Osteoblast (primary cell): ENCODE results near the gene MLN. TPM values are rescaled to one million over a fixed set of nuclear protein-coding genes. Genes with fewer than 3 reads are reported as not detected.
A peak's percentile ranks its signal among the peaks of the same experiment; 100 is the strongest.

Experiments
- DNase-seq: peaks from one replicate; pipeline ENCODE4 v3.0.0; 2011; ENCODE audit warnings: low spot score, mixed read lengths; ENCODE audit not compliant: insufficient read length; ENCODE audit errors: missing footprints
- H2AFZ ChIP-seq: 2 replicates; pipeline ENCODE4 v1.6.0; 2011; ENCODE audit warnings: mild to moderate bottlenecking, low read length
- H3K27ac ChIP-seq: 2 replicates; pipeline ENCODE4 v1.5.1; 2011; ENCODE audit warnings: mild to moderate bottlenecking, low read depth, low read length, moderate library complexity
- H3K27me3 ChIP-seq: 2 replicates; pipeline ENCODE4 v1.6.0; 2012; ENCODE audit warnings: mild to moderate bottlenecking, control low read depth, inconsistent platforms, low read length, moderate library complexity; ENCODE audit not compliant: insufficient read depth
- H3K36me3 ChIP-seq: 2 replicates; pipeline ENCODE4 v1.5.1; 2011; ENCODE audit warnings: mild to moderate bottlenecking, low read length, control low read depth, moderate library complexity; ENCODE audit not compliant: insufficient read depth
- H3K4me1 ChIP-seq: 2 replicates; pipeline ENCODE4 v1.5.1; 2011; ENCODE audit warnings: mild to moderate bottlenecking, low read length, control low read depth, moderate library complexity; ENCODE audit not compliant: insufficient read depth
- H3K4me2 ChIP-seq: 2 replicates; pipeline ENCODE4 v1.6.0; 2011; ENCODE audit warnings: mild to moderate bottlenecking, low read length; ENCODE audit not compliant: insufficient read depth
- H3K4me3 ChIP-seq: fragments of 200-600 bp; sonication (generic); 3 replicates; pipeline ENCODE4 v1.5.1; 2012; ENCODE audit warnings: mild to moderate bottlenecking, low read length, inconsistent platforms; ENCODE audit not compliant: insufficient read depth
- H3K79me2 ChIP-seq: 2 replicates; pipeline ENCODE4 v1.6.0; 2012; ENCODE audit warnings: mild to moderate bottlenecking, low read length, control low read depth, inconsistent platforms; ENCODE audit not compliant: insufficient read depth
- H3K9me3 ChIP-seq: 2 replicates; pipeline ENCODE4 v1.5.1; 2011; ENCODE audit warnings: low read depth, low read length, control low read depth
- H4K20me1 ChIP-seq: 2 replicates; pipeline ENCODE4 v1.6.0; 2012; ENCODE audit warnings: mild to moderate bottlenecking, low read length, control low read depth; ENCODE audit not compliant: insufficient read depth
- total RNA-seq: library from RNA; depleted of rRNA; stranded (reverse); fragments of >200 nt; gene quantifications from 2 replicates; pipeline ENCODE4 v1.2.3, GENCODE V29; 2012
- TF ChIP-seq, protein P1 (sequence below): IDR thresholded peaks from 2 replicates; pipeline ENCODE4 v1.5.1; 2011; ENCODE audit warnings: mild to moderate bottlenecking, low read depth, low read length, moderate library complexity; ENCODE audit errors: extremely low read depth

MLN gene
- total RNA-seq, 1 donor = not detected

- DNase-seq = peak; percentile 44
- TF ChIP-seq, protein P1, sequence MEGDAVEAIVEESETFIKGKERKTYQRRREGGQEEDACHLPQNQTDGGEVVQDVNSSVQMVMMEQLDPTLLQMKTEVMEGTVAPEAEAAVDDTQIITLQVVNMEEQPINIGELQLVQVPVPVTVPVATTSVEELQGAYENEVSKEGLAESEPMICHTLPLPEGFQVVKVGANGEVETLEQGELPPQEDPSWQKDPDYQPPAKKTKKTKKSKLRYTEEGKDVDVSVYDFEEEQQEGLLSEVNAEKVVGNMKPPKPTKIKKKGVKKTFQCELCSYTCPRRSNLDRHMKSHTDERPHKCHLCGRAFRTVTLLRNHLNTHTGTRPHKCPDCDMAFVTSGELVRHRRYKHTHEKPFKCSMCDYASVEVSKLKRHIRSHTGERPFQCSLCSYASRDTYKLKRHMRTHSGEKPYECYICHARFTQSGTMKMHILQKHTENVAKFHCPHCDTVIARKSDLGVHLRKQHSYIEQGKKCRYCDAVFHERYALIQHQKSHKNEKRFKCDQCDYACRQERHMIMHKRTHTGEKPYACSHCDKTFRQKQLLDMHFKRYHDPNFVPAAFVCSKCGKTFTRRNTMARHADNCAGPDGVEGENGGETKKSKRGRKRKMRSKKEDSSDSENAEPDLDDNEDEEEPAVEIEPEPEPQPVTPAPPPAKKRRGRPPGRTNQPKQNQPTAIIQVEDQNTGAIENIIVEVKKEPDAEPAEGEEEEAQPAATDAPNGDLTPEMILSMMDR = no peak
- no peaks in the 10 kb centered on the region for H3K9me3 ChIP-seq
Measured at GRCh38 chr6:33762713-33763112, 41.1 kb downstream of the MLN start.

GRCh38 chr6:33761922-33762629, 41.7 kb downstream of the MLN start:
- H3K4me1 ChIP-seq = peaks cover 8% of the 10 kb centered on the region
- no peaks in the 10 kb centered on the region for H4K20me1 ChIP-seq
- TF ChIP-seq, protein P1 = peak; percentile 63
- H3K27ac ChIP-seq = no peak overlapping the region
- H3K36me3 ChIP-seq = no peaks in the 10 kb centered on the region
- H3K27me3 ChIP-seq = no peaks in the 10 kb centered on the region
- no peaks in the 10 kb centered on the region for H3K9me3 ChIP-seq
- H3K79me2 ChIP-seq = no peaks in the 10 kb centered on the region
- no peak overlapping the region for H2AFZ ChIP-seq
- H3K4me3 ChIP-seq = no peak overlapping the region
- peak; percentile 79 for DNase-seq
- H3K4me2 ChIP-seq = no peak overlapping the region

More at GRCh38 chr6:33762713-33763112, 41.1 kb downstream of the MLN start:
- H3K4me2 ChIP-seq = no peak overlapping the region
- H4K20me1 ChIP-seq = no peaks in the 10 kb centered on the region
- no peaks in the 10 kb centered on the region for H3K27me3 ChIP-seq
- no peak overlapping the region for H3K4me3 ChIP-seq
- no peak overlapping the region for H2AFZ ChIP-seq
- no peaks in the 10 kb centered on the region for H3K79me2 ChIP-seq
- H3K4me1 ChIP-seq = peaks cover 8% of the 10 kb centered on the region
- no peak overlapping the region for H3K27ac ChIP-seq
- no peaks in the 10 kb centered on the region for H3K36me3 ChIP-seq

- Histone ChIP-seq H3K4me2 (no peak overlapping the region), H3K4me3 (no peak overlapping the region), H3K4me1 (peaks cover 8% of the 10 kb centered on the region), H3K36me3 (no peaks in the 10 kb centered on the region), H3K27me3 (no peaks in the 10 kb centered on the region), H4K20me1 (no peaks in the 10 kb centered on the region), H2AFZ (no peak overlapping the region), H3K27ac (no peak overlapping the region), H3K9me3 (no peaks in the 10 kb centered on the region), H3K79me2 (no peaks in the 10 kb centered on the region)
- DNase-seq = no peak
- TF ChIP-seq, protein P1 = no peak
Measured at GRCh38 chr6:33761581-33761921, 42.3 kb downstream of the MLN start.

- no peak for DNase-seq
- Histone ChIP-seq H2AFZ (no peak overlapping the region), H4K20me1 (no peaks in the 10 kb centered on the region), H3K36me3 (no peaks in the 10 kb centered on the region), H3K27me3 (no peaks in the 10 kb centered on the region), H3K4me3 (no peak overlapping the region), H3K4me1 (peaks cover 8% of the 10 kb centered on the region), H3K9me3 (no peaks in the 10 kb centered on the region), H3K27ac (no peak overlapping the region), H3K4me2 (no peak overlapping the region), H3K79me2 (no peaks in the 10 kb centered on the region)
- TF ChIP-seq, protein P1 = no peak
Measured at GRCh38 chr6:33759887-33760629, 43.7 kb downstream of the MLN start.
